ENCODE measurements around the gene ATRX.
"Not testable (repeated sequence)": the region's sequence is repeated elsewhere in the genome, so short reads cannot be mapped to it uniquely, and the experiment has no call there.

Gene ATRX

GRCh38 chrX:77726095-77726494 is 59.9 kb downstream of the ATRX start:
- H3K27ac ChIP-seq (ENCODE audit: low read length); H3K9me3 ChIP-seq (ENCODE audit: control insufficient read depth in 1 of 2, low read length in 2 of 2); H3K27me3 ChIP-seq (ENCODE audit: low read depth, low read length); H3K4me3 ChIP-seq (ENCODE audit: low read depth in 1 of 2, low read length in 2 of 2); H3K36me3 ChIP-seq (ENCODE audit: control insufficient read depth in 1 of 2, insufficient read depth in 2 of 2, low read length in 2 of 2); H3K4me1 ChIP-seq (ENCODE audit: control insufficient read depth in 1 of 2, insufficient read depth in 2 of 2, low read length in 2 of 2): not testable (repeated sequence)

- H3K36me3 ChIP-seq (ENCODE audit: control insufficient read depth in 1 of 2, insufficient read depth in 2 of 2, low read length in 2 of 2), result no peaks in the 10 kb centered on the region
- no peaks in the 10 kb centered on the region for H3K9me3 ChIP-seq (ENCODE audit: control insufficient read depth in 1 of 2, low read length in 2 of 2)
- H3K27ac ChIP-seq (ENCODE audit: low read length), result no peak overlapping the region
- H3K27me3 ChIP-seq (ENCODE audit: low read depth, low read length), result no peaks in the 10 kb centered on the region
- H3K4me3 ChIP-seq (ENCODE audit: low read depth in 1 of 2, low read length in 2 of 2), result no peak overlapping the region
- no peaks in the 10 kb centered on the region for H3K4me1 ChIP-seq (ENCODE audit: control insufficient read depth in 1 of 2, insufficient read depth in 2 of 2, low read length in 2 of 2)
Observed at GRCh38 chrX:77723681-77724080, 62.3 kb downstream of the ATRX start.

- no peak overlapping the region for H3K27ac ChIP-seq (ENCODE audit: low read length)
- no peaks in the 10 kb centered on the region for H3K36me3 ChIP-seq (ENCODE audit: control insufficient read depth in 1 of 2, insufficient read depth in 2 of 2, low read length in 2 of 2)
- no peak overlapping the region for H3K4me3 ChIP-seq (ENCODE audit: low read depth in 1 of 2, low read length in 2 of 2)
- H3K27me3 ChIP-seq (ENCODE audit: low read depth, low read length), result no peaks in the 10 kb centered on the region
- H3K4me1 ChIP-seq (ENCODE audit: control insufficient read depth in 1 of 2, insufficient read depth in 2 of 2, low read length in 2 of 2), result no peaks in the 10 kb centered on the region
- H3K9me3 ChIP-seq (ENCODE audit: control insufficient read depth in 1 of 2, low read length in 2 of 2), result no peaks in the 10 kb centered on the region
Observed at GRCh38 chrX:77719388-77719787, 66.6 kb downstream of the ATRX start.

- no peaks in the 10 kb centered on the region for H3K27me3 ChIP-seq (ENCODE audit: low read depth, low read length)
Observed at GRCh38 chrX:77704881-77705280, 81.1 kb downstream of the ATRX start.

DNA sequence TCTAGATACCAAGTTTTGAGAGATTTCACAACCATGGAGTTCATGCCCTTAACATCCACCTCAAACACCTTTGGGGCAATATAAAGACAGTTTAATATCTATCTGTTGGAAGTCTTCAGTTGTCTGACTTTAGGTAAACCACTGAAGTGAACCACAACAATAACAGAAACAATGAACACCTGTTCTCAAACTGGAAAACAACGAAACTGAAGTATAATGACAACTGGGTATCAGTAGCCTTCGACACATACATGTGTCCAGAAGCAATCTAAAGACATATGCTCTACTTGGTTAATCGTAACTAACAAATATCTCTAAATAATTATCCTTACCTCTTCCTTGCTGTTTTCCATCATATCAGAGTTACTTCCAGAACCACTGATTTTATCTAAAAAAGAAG is 87.8 kb downstream of the ATRX start:
- H3K9me3 ChIP-seq (ENCODE audit: control insufficient read depth in 1 of 2, low read length in 2 of 2), result no peaks in the 10 kb centered on the region
- H3K27ac ChIP-seq (ENCODE audit: low read length), result no peak overlapping the region
- H3K36me3 ChIP-seq (ENCODE audit: control insufficient read depth in 1 of 2, insufficient read depth in 2 of 2, low read length in 2 of 2), result peaks cover 0 to 3% of the 10 kb centered on the region in 2 donors
- no peak overlapping the region for H3K4me3 ChIP-seq (ENCODE audit: low read depth in 1 of 2, low read length in 2 of 2)
- H3K4me1 ChIP-seq (ENCODE audit: control insufficient read depth in 1 of 2, insufficient read depth in 2 of 2, low read length in 2 of 2), result peaks cover 0 to 6% of the 10 kb centered on the region in 2 donors
- H3K27me3 ChIP-seq (ENCODE audit: low read depth, low read length), result no peaks in the 10 kb centered on the region

More at GRCh38 chrX:77704881-77705280, 81.1 kb downstream of the ATRX start:
- no peak overlapping the region for H3K4me3 ChIP-seq (ENCODE audit: low read depth in 1 of 2, low read length in 2 of 2)
- no peak overlapping the region for H3K27ac ChIP-seq (ENCODE audit: low read length)
- H3K4me1 ChIP-seq (ENCODE audit: control insufficient read depth in 1 of 2, insufficient read depth in 2 of 2, low read length in 2 of 2), result peaks cover 0 to 3% of the 10 kb centered on the region in 2 donors
- no peaks in the 10 kb centered on the region for H3K9me3 ChIP-seq (ENCODE audit: control insufficient read depth in 1 of 2, low read length in 2 of 2)
- H3K36me3 ChIP-seq (ENCODE audit: control insufficient read depth in 1 of 2, insufficient read depth in 2 of 2, low read length in 2 of 2), result peaks cover 0 to 9% of the 10 kb centered on the region in 2 donors

DNA sequence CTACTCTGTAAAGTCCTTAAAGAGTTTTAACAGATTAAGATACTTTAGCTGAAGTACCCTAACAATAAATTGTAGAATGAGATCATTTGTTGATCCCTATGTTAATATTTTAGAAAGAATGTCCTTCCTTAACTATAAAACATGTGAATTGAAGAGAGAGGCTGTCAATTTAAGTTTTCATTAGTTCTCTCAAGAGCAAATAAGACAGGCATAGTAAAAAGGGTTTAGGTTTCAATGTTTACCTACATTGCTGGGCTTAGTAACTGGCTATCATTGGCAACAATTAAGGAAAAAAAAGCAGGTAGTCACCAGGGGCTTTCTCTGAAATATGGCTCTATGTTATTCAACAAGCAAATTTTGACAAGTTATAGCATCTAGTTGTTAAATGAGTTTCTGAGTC is 91.5 kb downstream of the ATRX start:
- Histone ChIP-seq H3K36me3 (ENCODE audit: control insufficient read depth in 1 of 2, insufficient read depth in 2 of 2, low read length in 2 of 2) (peaks cover 0 to 3% of the 10 kb centered on the region in 2 donors), H3K27me3 (ENCODE audit: low read depth, low read length) (no peaks in the 10 kb centered on the region), H3K9me3 (ENCODE audit: control insufficient read depth in 1 of 2, low read length in 2 of 2) (no peaks in the 10 kb centered on the region), H3K27ac (ENCODE audit: low read length) (no peak overlapping the region), H3K4me3 (ENCODE audit: low read depth in 1 of 2, low read length in 2 of 2) (no peak overlapping the region), H3K4me1 (ENCODE audit: control insufficient read depth in 1 of 2, insufficient read depth in 2 of 2, low read length in 2 of 2) (peaks cover 0 to 3% of the 10 kb centered on the region in 2 donors)

- Histone ChIP-seq H3K27ac (ENCODE audit: low read length) (no peak overlapping the region), H3K4me3 (ENCODE audit: low read depth in 1 of 2, low read length in 2 of 2) (no peak overlapping the region), H3K27me3 (ENCODE audit: low read depth, low read length) (no peaks in the 10 kb centered on the region), H3K9me3 (ENCODE audit: control insufficient read depth in 1 of 2, low read length in 2 of 2) (no peaks in the 10 kb centered on the region), H3K36me3 (ENCODE audit: control insufficient read depth in 1 of 2, insufficient read depth in 2 of 2, low read length in 2 of 2) (peaks cover 4 to 5% of the 10 kb centered on the region in 2 donors), H3K4me1 (ENCODE audit: control insufficient read depth in 1 of 2, insufficient read depth in 2 of 2, low read length in 2 of 2) (peaks cover 0 to 3% of the 10 kb centered on the region in 2 donors)
Observed at GRCh38 chrX:77693594-77693993, 92.4 kb downstream of the ATRX start.

DNA sequence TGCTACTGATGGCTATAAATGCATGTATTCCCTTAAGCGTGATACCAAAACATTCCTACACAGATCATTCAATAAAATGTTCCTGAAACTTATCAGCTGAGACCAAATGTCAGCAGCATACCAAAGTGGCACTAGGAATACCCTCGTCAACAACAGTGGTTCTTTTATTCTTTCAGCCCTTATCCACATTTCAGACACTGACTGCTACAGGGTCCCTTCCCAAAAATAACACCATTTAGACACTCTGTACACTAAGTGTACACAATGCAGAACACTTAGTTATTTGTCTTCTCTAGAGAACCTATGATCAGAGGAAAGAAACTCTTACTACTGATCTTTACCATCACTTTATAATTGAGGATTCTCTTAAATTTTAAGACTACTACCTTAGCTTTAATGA is 94.1 kb downstream of the ATRX start:
- H3K36me3 ChIP-seq (ENCODE audit: control insufficient read depth in 1 of 2, insufficient read depth in 2 of 2, low read length in 2 of 2), result peaks cover 8 to 10% of the 10 kb centered on the region in 2 donors
- H3K27ac ChIP-seq (ENCODE audit: low read length), result no peak overlapping the region
- H3K4me3 ChIP-seq (ENCODE audit: low read depth in 1 of 2, low read length in 2 of 2), result no peak overlapping the region
- no peaks in the 10 kb centered on the region for H3K9me3 ChIP-seq (ENCODE audit: control insufficient read depth in 1 of 2, low read length in 2 of 2)
- peaks cover 0 to 3% of the 10 kb centered on the region in 2 donors for H3K4me1 ChIP-seq (ENCODE audit: control insufficient read depth in 1 of 2, insufficient read depth in 2 of 2, low read length in 2 of 2)
- no peaks in the 10 kb centered on the region for H3K27me3 ChIP-seq (ENCODE audit: low read depth, low read length)

- no peak overlapping the region for H3K27ac ChIP-seq (ENCODE audit: low read length)
- H3K4me3 ChIP-seq (ENCODE audit: low read depth in 1 of 2, low read length in 2 of 2), result no peak overlapping the region
- H3K9me3 ChIP-seq (ENCODE audit: control insufficient read depth in 1 of 2, low read length in 2 of 2), result no peaks in the 10 kb centered on the region
- H3K36me3 ChIP-seq (ENCODE audit: control insufficient read depth in 1 of 2, insufficient read depth in 2 of 2, low read length in 2 of 2), result peaks cover 9 to 10% of the 10 kb centered on the region in 2 donors
- H3K27me3 ChIP-seq (ENCODE audit: low read depth, low read length), result no peaks in the 10 kb centered on the region
- H3K4me1 ChIP-seq (ENCODE audit: control insufficient read depth in 1 of 2, insufficient read depth in 2 of 2, low read length in 2 of 2), result peaks cover 0 to 3% of the 10 kb centered on the region in 2 donors
Observed at GRCh38 chrX:77689376-77689775, 96.6 kb downstream of the ATRX start.

GRCh38 chrX:77685683-77686082 is 100.3 kb downstream of the ATRX start:
- H3K36me3 ChIP-seq (ENCODE audit: control insufficient read depth in 1 of 2, insufficient read depth in 2 of 2, low read length in 2 of 2), result peaks cover 18 to 25% of the 10 kb centered on the region in 2 donors
- H3K4me1 ChIP-seq (ENCODE audit: control insufficient read depth in 1 of 2, insufficient read depth in 2 of 2, low read length in 2 of 2); H3K27me3 ChIP-seq (ENCODE audit: low read depth, low read length); H3K27ac ChIP-seq (ENCODE audit: low read length); H3K9me3 ChIP-seq (ENCODE audit: control insufficient read depth in 1 of 2, low read length in 2 of 2); H3K4me3 ChIP-seq (ENCODE audit: low read depth in 1 of 2, low read length in 2 of 2): not testable (repeated sequence)

DNA sequence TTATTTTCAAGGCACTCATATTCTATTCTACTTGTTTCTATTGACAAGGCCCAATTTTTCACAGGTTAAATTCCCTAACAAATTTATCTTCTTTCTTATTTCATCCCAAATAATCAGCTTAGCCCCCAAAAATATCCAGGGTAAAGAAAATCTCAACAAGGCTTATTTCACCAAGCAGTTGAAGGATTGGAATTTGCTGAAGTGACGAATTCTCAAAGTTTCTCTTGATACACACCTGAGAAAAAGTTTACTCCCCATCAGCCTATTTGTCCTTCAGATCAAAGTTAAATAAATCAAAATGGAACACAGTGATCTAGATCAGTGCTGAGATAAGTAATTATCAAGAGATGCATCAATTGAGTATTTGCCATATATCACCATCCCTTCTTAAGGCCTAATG is 106.9 kb downstream of the ATRX start:
- Histone ChIP-seq H3K36me3 (ENCODE audit: control insufficient read depth in 1 of 2, insufficient read depth in 2 of 2, low read length in 2 of 2) (peaks cover 8 to 13% of the 10 kb centered on the region in 2 donors), H3K4me3 (ENCODE audit: low read depth in 1 of 2, low read length in 2 of 2) (no peak overlapping the region), H3K27ac (ENCODE audit: low read length) (no peak overlapping the region), H3K4me1 (ENCODE audit: control insufficient read depth in 1 of 2, insufficient read depth in 2 of 2, low read length in 2 of 2) (no peaks in the 10 kb centered on the region), H3K27me3 (ENCODE audit: low read depth, low read length) (no peaks in the 10 kb centered on the region), H3K9me3 (ENCODE audit: control insufficient read depth in 1 of 2, low read length in 2 of 2) (no peaks in the 10 kb centered on the region)

GRCh38 chrX:77675986-77676385 is 110.0 kb downstream of the ATRX start:
- Histone ChIP-seq H3K4me3 (ENCODE audit: low read depth in 1 of 2, low read length in 2 of 2) (no peak overlapping the region), H3K4me1 (ENCODE audit: control insufficient read depth in 1 of 2, insufficient read depth in 2 of 2, low read length in 2 of 2) (no peaks in the 10 kb centered on the region), H3K27ac (ENCODE audit: low read length) (no peak overlapping the region), H3K9me3 (ENCODE audit: control insufficient read depth in 1 of 2, low read length in 2 of 2) (no peaks in the 10 kb centered on the region), H3K36me3 (ENCODE audit: control insufficient read depth in 1 of 2, insufficient read depth in 2 of 2, low read length in 2 of 2) (no peaks in the 10 kb centered on the region), H3K27me3 (ENCODE audit: low read depth, low read length) (no peaks in the 10 kb centered on the region)

Data from muscle layer of duodenum (tissue), 2 donors.